ENCODE measurements around the gene HECTD1.
"Not testable (repeated sequence)": the region's sequence is repeated elsewhere in the genome, so short reads cannot be mapped to it uniquely, and the experiment has no call there.

Gene HECTD1

GRCh38 chr14:31207755-31208545 is at the start of gene HECTD1:
Gene HECTD1, minus strand, starts transcription at chr14:31207793. Its CDS starts 1,857 bp downstream, at chr14:31205936.
- peak within 1 kb of the TSS; percentile 61 for H3K4me3 ChIP-seq (replicated peaks; ENCODE audit: low read depth, low read length)
- TF ChIP-seq CTCF (IDR thresholded peaks at IDR 0.05; ENCODE audit: low read length, missing control alignments), result peak; percentile 2
- DNase-seq (ENCODE audit: low read depth), result peak; percentile 88

- no peak overlapping the region for H3K4me3 ChIP-seq (replicated peaks; ENCODE audit: low read depth, low read length)
Measured at GRCh38 chr14:31257244-31257553, 49.6 kb upstream of the HECTD1 start.

GRCh38 chr14:31256534-31257243 is 49.1 kb upstream of the HECTD1 start:
- no peak overlapping the region for H3K4me3 ChIP-seq (replicated peaks; ENCODE audit: low read depth, low read length)
- TF ChIP-seq CTCF (IDR thresholded peaks at IDR 0.05; ENCODE audit: low read length, missing control alignments), result no peak
- DNase-seq (ENCODE audit: low read depth), result no peak

More at GRCh38 chr14:31257244-31257553, 49.6 kb upstream of the HECTD1 start:
- DNase-seq (ENCODE audit: low read depth), result no peak
- TF ChIP-seq CTCF (IDR thresholded peaks at IDR 0.05; ENCODE audit: low read length, missing control alignments), result no peak

GRCh38 chr14:31255918-31256317 is 48.3 kb upstream of the HECTD1 start:
- not testable (repeated sequence) for H3K4me3 ChIP-seq (replicated peaks; ENCODE audit: low read depth, low read length); DNase-seq (ENCODE audit: low read depth)

- no peak for DNase-seq (ENCODE audit: low read depth)
- H3K4me3 ChIP-seq (replicated peaks; ENCODE audit: low read depth, low read length), result no peak overlapping the region
- TF ChIP-seq CTCF (IDR thresholded peaks at IDR 0.05; ENCODE audit: low read length, missing control alignments), result no peak
Measured at GRCh38 chr14:31255286-31255685, 47.7 kb upstream of the HECTD1 start.

- DNase-seq (ENCODE audit: low read depth), result no peak
- no peak overlapping the region for H3K4me3 ChIP-seq (replicated peaks; ENCODE audit: low read depth, low read length)
- TF ChIP-seq CTCF (IDR thresholded peaks at IDR 0.05; ENCODE audit: low read length, missing control alignments), result no peak
Measured at GRCh38 chr14:31253746-31254471, 46.3 kb upstream of the HECTD1 start.

- no peak overlapping the region for H3K4me3 ChIP-seq (replicated peaks; ENCODE audit: low read depth, low read length)
- no peak for DNase-seq (ENCODE audit: low read depth)
- no peak for TF ChIP-seq CTCF (IDR thresholded peaks at IDR 0.05; ENCODE audit: low read length, missing control alignments)
Measured at GRCh38 chr14:31252865-31253264, 45.3 kb upstream of the HECTD1 start.
